Inflammatory macrophage (primary cell): ENCODE data around the gene EEF1AKMT4.

ENCODE experiments used
- DNase-seq, 2 donors: peaks; one replicate each; pipeline ENCODE4 v3.0.0-alpha.2; 2020 to 2022
- total RNA-seq, 18 experiments: gene quantifications; one replicate each; lab custom pipeline; 2026; ENCODE audit warnings: mixed read lengths in 6 of 18, inconsistent platforms in 2 of 18; lab: John Stamatoyannopoulos, UW

Gene EEF1AKMT4
- total RNA-seq = 0.40 to 3.5 (median 2.0) reads per million in 18 experiments

DNA sequence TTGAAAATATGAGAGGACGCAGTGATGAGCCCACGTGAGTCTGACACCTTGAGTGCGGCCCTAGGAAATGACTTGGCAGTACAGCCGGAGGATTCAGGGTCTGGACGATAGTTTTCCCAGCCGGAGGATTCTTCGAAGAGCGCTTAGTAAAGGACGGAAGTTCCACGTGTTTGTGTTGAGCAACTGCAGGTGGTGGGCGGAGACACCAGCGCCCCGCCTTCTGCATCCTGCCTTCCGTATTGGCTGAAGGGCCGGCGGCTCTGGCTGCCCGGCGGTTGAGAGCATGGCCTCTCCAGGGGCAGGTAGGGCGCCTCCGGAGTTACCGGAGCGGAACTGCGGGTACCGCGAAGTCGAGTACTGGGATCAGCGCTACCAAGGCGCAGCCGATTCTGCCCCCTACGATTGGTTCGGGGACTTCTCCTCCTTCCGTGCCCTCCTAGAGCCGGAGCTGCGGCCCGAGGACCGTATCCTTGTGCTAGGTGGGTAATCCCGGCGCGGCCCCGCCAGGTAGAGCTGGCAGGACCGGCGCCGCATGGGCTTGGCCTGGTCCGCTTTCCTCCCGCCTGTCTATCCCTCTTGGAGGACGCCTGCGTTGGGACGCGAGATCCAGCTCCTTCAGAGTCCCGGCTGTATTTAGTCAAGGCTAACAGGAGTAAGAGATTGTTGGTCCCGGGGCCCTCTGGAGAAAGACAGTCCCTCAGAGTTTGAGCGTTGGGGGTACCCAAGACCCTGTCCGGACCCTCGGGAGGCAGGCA, at the start of gene EEF1AKMT4:
Gene EEF1AKMT4, plus strand, starts transcription at position 261 of the 755 bp plus-strand sequence. Its CDS starts 23 bp downstream, at position 284.
- peak; percentile 99 for DNase-seq

DNA sequence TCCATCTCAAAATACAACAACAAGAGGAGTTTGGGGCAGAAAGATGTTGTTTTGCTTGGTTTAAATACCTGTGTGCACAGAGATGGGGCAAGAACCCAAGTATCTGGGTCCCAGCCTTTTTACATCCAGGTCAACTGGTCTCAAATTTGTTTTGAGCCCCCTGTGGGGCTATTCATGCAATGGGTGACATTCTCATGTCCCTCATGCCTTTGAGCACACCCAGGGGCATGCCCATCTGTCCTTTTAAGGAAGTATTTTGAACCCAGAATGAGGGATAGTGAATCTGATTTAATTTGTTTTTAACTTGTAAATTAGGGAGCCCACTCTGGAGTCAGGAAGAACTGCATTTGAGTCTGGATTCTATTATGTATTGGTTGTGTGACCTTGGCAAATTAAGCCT, 48.6 kb upstream of the EEF1AKMT4 start:
- no peak for DNase-seq

DNA sequence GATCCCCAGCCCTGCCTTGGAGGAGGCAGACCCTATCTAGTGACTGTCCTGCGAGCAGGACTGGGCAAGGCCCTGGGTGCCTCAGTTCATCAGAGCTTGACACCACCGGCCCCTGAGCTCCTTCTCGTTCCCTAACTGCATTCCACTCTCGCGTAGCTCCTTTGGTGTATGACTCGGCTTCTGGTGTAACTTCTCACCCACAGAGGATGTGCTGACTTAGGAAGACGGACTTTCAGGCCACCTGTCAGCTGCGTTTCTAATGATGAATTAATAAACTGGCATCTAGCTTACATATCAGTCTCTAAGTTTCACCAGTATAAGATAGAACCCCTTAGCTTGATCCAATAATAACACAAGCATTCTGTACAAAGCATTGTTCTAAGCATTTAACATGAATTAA, 45.9 kb upstream of the EEF1AKMT4 start:
- DNase-seq = no peak

DNA sequence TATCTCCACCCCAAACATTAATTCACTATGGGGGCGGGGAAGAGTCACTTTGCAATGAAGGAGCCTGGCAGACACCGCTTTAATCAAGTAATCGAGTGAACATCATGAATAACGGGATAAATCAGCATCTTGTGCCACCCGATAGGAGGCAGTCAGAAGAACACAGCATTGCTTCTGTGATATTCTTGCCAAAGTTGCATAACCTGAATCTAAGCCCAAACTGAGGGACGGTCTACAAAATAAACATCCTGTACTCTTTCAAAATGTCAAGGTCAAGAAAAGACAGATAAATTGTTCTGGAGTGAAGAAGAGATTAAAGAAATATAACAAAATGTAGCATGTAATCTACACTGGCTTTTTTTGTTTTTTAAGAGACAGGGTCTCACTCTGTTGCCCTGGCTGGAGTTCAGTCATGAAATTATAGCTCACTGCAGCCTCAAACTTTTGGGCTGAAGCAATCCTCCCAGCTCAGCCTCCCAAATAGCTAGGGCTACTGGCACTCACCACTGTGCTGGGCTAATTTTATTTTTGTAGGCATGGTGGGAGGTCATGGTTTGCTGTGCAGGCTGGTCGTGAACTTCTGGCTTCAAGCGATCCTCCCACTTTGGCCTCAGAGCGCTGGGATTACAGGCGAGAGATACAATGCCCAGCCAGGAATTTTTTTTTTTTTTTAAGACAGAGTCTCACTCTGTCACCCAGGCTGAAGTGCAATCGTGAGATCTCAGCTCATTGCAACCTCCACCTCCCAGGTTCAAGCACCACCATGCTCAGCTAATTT, 40.1 kb upstream of the EEF1AKMT4 start:
- no peak for DNase-seq

DNA sequence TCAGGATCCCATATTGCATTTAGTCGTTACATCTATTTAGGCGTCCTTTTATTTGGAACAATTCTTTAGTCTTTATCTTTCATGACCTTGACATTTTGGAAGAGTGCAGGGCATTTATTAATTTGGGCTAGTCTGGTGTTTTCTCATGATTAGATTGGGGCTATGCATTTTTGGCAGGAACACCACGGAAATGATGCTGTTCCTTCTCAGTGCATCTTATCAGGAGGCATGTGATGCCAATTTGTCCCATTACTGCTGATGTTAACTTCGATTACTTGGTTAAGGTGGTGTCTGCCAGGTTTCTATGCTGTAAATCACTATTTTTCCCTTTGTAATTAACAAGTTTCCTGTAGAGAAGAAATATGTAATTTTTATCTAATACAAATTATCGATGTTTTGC, 38.2 kb upstream of the EEF1AKMT4 start:
- no peak for DNase-seq

DNA sequence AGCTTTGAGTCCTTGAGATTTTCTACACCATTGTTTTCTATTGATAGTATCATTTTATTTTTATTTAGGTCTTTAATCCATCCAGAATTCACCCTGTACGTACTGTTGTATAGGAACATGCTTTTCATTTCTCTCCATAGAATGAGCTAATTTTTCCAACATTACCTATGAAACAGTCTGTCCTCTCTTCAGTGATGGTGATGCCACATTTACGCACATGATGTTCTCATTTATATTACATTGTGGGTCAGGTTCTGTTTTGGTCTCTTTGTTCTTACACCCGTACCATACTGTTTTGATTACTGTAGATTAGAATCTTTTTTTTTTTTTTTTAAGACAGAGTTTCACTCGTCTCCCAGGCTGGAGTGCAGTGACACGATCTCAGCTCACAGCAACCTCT, 37.8 kb upstream of the EEF1AKMT4 start:
- no peak for DNase-seq

DNA sequence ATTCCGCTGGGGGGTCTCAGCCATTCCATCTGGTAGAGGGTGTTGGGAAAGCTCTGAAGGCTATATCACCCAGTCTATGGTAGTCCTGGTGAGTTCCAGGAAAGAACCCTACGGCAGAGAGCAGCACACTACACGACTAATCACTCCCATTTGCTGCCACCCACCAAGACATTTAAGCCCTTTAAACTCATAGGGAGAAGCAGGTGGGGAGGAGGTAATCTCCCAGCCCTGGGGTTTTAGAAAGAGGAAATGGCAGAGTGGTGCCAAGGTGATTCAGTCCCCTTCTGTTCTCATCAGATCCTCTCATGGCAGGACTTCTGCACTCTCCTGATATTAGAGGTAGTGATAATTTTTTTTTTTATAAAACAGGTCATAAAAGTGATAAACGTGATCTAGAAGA, 30.7 kb upstream of the EEF1AKMT4 start:
- DNase-seq = no peak

DNA sequence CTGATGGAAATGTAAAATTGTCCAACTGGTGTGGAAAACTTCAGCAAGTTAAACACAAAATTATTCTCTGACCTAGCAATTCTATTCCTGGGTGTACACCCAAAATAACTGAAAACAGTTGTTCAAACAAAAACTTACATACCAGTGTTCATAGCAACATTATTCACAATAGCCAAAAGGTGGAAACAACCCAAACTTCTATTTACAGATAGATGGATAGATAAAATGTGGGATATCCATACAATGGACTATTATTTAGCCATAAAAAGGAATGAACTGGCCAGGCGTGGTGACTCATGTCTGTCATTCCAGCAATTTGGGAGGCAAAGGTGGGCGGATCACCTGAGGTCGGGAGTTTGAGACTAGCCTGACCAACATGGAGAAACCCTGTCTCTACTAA, 27.0 kb upstream of the EEF1AKMT4 start:
- DNase-seq = no peak

DNA sequence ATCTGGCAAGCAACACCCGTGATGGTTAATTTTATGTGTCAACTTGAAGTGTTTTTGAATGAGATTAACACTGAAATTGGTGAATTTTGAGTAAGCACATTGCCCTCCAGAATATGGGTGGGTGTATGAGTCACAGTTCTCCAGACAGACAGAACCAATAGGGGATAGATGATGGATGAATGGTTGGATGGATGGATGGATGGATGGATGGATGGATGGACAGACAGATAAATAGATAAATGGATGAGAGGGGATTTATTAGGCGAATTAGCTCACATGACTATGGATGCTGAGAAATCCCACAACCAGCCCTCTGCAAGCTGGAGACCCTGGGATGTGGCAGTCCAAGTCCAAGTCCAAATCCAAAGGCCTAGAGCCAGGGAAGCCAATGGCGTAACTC, 25.5 kb upstream of the EEF1AKMT4 start:
- no peak for DNase-seq

DNA sequence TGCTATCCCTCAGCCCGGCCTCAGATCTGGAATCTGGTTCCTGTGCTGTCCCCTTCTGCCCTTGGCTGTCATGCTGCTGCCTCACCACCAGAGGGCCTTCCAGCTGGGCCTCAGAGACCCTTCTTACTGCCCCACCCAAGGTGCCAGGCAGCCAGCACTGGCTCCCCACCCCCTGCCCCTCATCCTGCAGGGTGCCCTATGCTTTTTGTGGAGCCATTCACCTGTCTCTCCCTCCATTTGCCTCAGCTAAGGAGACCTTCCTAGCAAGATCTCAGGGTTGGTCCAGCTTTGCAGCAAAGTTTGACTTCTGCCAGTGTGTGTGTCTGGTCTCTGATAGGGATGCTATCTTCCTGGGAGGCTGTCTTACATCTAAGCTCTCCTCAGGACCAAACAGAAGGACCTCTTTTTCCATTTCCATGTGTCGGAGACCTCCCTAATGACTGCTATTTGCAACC, 22.0 kb upstream of the EEF1AKMT4 start:
- peak; percentile 14 to 24 for DNase-seq

DNA sequence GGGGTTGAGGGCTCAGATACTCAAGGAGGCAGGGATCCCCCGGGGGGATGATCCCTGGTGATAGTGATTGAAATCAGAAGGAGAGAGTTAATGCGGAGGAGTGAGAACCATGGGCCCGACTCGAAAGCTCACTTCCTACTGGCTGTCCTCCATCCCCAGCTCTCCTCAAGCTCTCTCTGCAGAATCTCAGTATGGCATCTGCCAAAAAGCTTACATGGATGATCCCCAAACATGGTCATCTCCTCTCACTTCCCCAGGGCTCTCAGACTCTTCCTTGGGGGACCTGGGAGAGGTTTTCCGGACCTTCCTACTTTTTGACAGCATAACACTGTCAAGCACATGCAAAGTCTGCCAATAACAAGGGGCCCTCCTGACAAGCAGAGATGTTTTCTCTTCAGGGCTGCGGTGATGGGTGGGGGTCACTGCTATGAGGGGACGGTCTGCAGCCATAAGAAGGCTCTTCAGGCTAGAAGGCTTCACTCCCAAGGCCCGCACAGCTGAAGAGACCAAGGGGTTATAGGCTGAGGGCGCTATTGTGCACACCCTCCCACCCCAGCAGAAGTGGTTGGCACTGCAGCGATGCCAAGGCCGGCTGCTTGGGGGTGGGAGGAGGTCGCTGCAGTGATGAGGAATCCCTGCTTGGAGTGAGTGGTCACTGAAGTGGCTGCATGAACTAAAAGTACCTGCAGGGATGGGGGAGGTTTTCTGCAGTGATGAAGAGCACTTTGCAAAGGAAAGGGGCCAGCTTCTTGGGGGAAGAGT, 20.9 kb upstream of the EEF1AKMT4 start:
- DNase-seq = no peak

DNA sequence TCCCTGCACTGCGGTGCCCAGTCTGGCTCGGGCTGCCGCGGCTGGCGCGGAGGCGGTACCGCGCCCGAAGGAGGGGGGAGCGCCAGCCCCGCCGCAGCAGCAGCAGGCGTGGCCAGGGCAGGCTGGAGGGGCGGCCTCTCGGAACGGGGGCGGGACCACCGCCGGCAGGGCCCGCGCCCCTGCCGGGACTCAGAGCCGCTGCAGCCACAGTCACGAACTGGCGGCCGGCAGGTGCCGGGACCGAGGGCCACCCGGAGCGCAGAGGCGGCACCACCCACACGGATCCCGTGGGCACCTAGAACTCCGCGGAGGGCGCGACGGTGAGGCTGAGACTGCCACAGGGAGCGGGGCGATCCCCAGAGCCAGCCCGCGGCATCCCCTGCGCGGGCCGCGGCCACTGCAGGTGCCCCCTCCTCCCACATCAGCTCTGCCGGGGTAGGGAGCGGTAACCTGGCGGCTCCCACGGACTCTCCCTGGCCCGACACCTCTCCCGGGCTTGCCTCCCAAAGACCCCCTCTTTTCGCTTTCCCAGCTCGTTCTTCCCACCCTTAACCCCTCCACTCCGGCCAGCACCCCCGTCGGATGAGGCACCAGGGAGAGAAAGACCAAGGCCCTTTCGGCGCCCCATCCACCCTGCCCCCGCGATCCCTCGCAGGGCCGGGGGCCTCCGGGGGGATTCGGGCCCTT, 19.9 kb upstream of the EEF1AKMT4 start, which contains the start of gene VWA5B2:
Gene VWA5B2, plus strand, starts transcription at position 192 of the 687 bp plus-strand sequence. CDS start 944 bp downstream, outside the sequence.
- DNase-seq = peak in 1 of 2 donors; percentile 19

DNA sequence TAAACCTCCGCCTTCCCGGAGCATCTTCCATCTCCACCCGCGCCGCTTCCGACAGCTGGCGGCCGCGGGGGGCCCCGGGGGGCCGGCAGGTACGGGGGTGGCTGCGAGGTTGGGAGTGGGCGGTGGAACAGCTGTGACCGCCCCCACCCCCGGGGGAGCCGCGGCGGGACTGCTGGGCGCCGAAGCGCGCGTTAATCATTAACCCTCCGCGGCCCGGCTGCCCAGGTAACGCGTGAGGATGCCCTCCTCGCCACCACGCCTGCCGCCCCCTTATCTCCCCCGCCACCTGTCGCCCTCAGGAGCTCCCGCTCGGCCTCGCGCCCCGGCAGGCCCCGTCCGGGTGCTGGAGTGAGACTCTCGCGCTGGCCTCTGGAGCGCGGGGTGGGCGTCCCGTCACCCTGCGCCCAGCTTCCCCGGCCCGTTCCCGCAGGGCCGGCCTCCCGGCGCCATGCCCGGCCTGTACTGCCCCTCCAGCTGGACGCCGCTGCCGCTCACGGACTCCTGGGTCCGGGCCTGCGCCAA, 19.3 kb upstream of the EEF1AKMT4 start:
- DNase-seq = no peak

DNA sequence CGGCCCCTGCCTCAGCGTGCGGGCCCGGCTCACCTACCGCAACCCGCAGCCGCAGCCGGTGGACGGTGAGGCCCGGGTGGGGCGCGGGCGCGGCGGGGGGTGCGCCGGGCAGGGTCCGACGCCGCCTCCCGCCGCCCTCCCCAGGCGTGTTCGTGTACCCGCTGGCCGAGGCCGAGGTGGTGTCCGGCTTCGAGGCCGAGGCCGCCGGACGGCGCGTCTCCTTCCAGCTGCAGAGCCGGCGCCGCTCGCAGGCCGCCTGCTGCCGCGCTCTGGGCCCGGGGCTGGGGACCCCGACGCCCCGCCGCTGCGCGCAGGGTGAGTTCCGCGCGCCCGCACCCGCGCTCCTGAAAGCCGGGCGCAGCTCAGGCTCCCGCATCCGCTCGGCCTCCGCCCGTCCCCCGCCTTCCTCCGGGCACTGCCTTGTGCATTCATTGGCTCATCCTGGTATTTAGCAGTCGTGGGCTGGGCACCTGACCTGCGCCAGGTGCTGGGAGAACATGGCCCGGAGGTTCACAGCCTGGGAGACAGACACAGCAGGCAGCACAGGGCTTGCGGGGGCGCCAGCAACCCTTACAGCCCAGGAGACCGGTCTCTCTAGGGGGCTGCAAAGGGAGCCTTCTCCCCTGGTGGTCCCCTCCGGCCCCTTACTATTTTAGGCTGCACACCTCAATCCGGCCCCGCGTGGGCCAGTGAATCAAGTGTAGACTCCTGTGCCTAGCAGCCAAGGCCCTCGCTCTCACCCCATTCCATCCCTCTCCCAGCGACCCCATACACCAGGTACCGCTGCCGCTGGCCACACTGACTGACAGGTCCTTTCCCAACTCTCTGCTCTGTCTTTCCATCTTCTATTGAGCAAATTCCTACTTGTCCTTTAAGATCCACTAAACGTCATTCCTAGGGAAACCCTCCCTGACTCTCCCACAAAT, 18.6 kb upstream of the EEF1AKMT4 start:
- no peak for DNase-seq

DNA sequence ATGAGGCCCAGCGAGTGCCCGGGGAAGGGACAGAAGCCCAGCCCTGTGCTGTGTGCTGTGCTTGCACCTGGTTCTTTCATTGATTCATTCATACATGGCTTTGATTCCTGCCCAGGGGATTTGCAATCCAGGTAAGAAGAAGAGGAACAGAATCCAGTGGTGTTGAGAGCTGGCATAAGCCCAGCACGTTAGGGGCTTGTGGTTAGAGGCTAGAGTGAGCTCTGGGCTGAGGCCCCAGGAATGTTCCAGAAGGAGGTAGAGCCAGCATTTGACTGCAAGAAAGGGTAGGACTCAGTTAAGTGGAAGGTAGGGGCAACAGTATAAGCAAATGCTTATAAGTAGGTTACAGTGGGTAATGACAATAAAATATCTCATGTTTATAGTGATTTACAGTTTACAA, 17.8 kb upstream of the EEF1AKMT4 start:
- DNase-seq = no peak

DNA sequence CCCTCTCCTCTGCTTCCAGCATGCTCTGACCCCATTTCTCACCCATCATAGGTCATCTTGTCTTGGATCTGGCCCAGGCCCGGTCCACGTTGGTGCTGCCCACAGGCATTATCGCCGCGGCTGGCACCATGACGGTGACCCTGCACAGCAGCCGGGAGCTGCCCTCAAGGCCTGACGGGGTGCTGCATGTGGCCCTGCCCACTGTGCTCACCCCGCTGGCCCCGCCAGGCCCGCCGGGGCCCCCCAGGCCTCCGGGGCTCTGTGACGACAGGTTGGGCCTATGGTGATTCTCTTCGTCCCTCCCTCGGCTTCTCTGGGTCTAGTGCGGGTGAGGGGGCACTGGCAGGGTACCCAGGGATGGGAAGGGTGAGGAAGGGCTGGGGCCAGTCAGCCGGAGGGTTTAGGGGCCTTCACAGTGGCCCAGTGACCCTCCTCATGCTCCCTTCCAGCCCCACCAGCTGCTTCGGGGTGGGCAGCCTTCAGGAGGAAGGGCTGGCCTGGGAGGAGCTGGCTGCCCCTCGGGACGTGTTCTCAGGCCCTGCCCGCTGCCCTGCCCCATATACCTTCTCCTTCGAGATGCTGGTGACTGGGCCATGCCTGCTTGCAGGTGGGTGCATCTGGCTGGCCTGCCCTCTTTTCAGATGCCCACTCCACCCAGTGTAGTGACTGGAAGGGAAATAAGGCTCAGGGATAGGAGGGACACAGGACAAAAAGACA, 16.2 kb upstream of the EEF1AKMT4 start:
- no peak for DNase-seq

DNA sequence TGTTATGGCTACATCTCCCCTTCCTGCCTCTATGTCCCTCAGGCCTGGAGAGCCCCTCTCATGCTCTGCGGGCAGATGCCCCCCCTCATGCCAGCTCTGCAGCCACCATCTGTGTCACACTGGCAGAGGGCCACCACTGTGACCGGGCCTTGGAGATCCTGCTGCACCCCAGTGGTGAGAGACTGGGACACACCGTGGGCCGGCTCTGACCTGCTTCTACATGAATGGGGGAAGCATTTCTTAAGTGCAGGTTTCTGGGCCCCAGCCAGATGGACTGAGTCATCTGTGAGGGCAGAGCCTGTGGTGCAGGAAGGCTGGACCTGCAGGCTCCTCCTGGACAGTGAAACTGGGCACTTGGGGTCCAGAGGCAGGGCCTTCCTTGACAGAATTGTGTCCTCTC, 15.2 kb upstream of the EEF1AKMT4 start:
- no peak for DNase-seq

DNA sequence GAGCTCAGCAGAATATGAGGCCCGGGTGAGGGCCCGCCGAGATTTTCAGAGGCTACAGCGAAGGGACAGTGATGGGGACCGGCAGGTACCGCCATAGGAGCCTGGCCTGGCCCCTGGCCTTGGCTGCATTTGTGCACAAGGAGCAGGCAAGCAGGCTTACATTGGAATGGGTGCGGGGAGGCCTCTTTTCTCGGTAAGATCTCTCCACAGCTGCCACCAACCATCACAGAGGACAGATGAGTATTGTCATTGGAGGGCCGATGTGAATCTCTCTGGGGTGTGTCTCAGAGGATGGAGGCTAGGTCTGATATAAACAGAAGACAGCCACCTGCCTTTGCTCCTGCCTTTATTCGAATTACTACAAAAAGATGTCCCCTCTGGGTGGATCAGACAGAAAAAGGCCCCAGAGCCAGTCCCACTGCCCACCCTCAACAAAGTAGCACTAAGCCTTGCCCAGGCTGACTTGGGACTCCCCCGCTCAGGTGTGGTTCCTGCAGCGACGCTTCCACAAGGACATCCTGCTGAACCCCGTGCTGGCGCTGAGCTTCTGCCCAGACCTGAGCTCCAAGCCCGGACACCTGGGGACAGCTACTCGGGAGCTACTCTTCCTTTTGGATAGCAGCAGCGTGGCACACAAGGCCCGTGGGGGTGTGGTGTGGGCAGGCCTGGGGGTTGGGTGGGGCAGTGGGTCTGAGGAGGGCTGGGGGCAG, 14.6 kb upstream of the EEF1AKMT4 start:
- DNase-seq = no peak

DNA sequence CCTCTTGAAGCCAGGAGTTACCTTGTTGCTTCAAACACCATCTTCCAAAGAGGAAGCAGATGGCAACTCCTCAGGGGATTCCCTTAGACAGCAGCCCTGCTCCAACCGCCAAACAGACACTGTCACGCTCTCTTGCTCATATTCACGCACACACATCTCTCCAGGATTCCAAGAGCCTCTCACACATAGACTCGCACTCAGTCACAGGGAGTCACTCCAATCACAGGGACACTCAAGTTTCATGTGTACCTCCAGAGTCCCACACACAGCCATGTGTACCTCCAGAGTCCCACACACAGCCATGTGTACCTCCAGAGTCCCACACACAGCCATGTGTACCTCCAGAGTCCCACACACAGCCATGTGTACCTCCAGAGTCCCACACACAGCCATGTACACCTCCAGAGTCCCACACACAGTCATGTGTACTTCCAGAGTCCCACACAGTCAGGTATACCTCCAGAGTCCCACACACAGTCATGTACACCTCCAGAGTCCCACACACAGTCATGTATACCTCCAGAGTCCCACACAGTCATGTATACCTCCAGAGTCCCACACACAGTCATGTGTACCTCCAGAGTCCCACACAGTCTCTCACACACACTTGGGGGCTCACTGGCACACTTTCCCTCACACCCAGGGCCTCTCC, 14.0 kb upstream of the EEF1AKMT4 start:
- no peak for DNase-seq
